B cell (primary cell): ENCODE measurements around the gene SYNJ1. TPM values are rescaled to one million over a fixed set of nuclear protein-coding genes. Genes with fewer than 3 reads are reported as not detected.

Source experiments
- ATAC-seq: fragments of 200-7000 bp; cut with Tn5 transposase; one replicate; pipeline ENCODE4 v1.10.0; 2021; ENCODE audit warnings: low read depth, mild to moderate bottlenecking, moderate number of reproducible peaks, moderate library complexity
- CTCF ChIA-PET: fragments of 350-600 bp; sonication (Branson Sonifier 250); formaldehyde crosslinking; loops from one replicate; lab custom pipeline; 2021; ENCODE audit warnings: antibody characterized with exemption, inconsistent platforms; lab: Charles Lee
- POLR2A ChIA-PET: fragments of 350-600 bp; sonication (Branson Sonifier 250); formaldehyde crosslinking; loops from one replicate; lab custom pipeline; 2021; ENCODE audit warnings: antibody characterized with exemption; lab: Charles Lee
- DNase-seq: peaks from one replicate; pipeline ENCODE4 v3.0.0; 2013
- H2AFZ ChIP-seq: 2 replicates; pipeline ENCODE4 v1.6.1; 2012; ENCODE audit warnings: mild to moderate bottlenecking, low read depth, low read length; ENCODE audit not compliant: insufficient read depth, poor library complexity, severe bottlenecking
- H3K27ac ChIP-seq, 2 donors: 1 replicate in 1 of 2; 2 replicates in 1 of 2; pipeline ENCODE4 v1.5.1; 2012 to 2013; ENCODE audit warnings: low read length in 2 of 2, mild to moderate bottlenecking in 2 of 2, moderate library complexity in 1 of 2
- H3K27me3 ChIP-seq, 4 experiments: fragments of 200-600 bp in 1 of 4; sonication (generic) in 1 of 4; replicated peaks in 1 of 4; 1 replicate in 2 of 4; 2 replicates in 2 of 4; pipeline versions ENCODE4 v1.6.1 to v1.7.0; 2013 to 2016; ENCODE audit warnings: low read length in 3 of 4, mild to moderate bottlenecking in 2 of 4, mixed read lengths in 1 of 4, moderate library complexity in 1 of 4; ENCODE audit not compliant: insufficient read depth in 4 of 4, control insufficient read depth in 3 of 4; ENCODE audit errors: control extremely low read depth in 1 of 4
- H3K36me3 ChIP-seq, 2 experiments: replicated peaks in 1 of 2; 1 replicate in 1 of 2; 2 replicates in 1 of 2; pipeline versions ENCODE4 v1.6.1 to v1.7.1; 2013; ENCODE audit warnings: low read length in 1 of 2; ENCODE audit not compliant: insufficient read depth in 2 of 2, control insufficient read depth in 1 of 2; ENCODE audit errors: control extremely low read depth in 1 of 2, extremely low read depth in 1 of 2
- H3K4me1 ChIP-seq, 2 donors: fragments of 200-600 bp in 1 of 2; sonication (generic) in 1 of 2; 1 replicate in 1 of 2; 2 replicates in 1 of 2; pipeline versions ENCODE4 v1.5.1 to v1.6.1; 2013 to 2017; ENCODE audit warnings: low read length in 2 of 2; ENCODE audit not compliant: control insufficient read depth in 2 of 2, insufficient read depth in 2 of 2
- H3K4me2 ChIP-seq: replicated peaks from 2 replicates; pipeline ENCODE3; 2012; ENCODE audit warnings: mild to moderate bottlenecking, low read depth, low read length; ENCODE audit not compliant: poor library complexity, severe bottlenecking
- H3K4me3 ChIP-seq, 5 experiments: fragments of 200-600 bp in 1 of 5; sonication (generic) in 1 of 5; 1 replicate in 3 of 5; 2 replicates in 2 of 5; pipeline versions ENCODE4 v1.5.1 to v1.7.0; 2011 to 2016; ENCODE audit warnings: low read length in 4 of 5, mild to moderate bottlenecking in 4 of 5, low read depth in 2 of 5, control low read depth in 1 of 5, moderate library complexity in 1 of 5; ENCODE audit not compliant: insufficient read depth in 1 of 5; ENCODE audit errors: control extremely low read depth in 1 of 5, extremely low read depth in 1 of 5
- H3K79me2 ChIP-seq: fragments of 200-600 bp; sonication (generic); one replicate; pipeline ENCODE4 v1.6.0; 2016; ENCODE audit warnings: low read length; ENCODE audit not compliant: control insufficient read depth, insufficient read depth
- H3K9ac ChIP-seq: fragments of 200-600 bp; sonication (generic); 2 replicates; pipeline ENCODE4 v1.6.1; 2017; ENCODE audit warnings: mild to moderate bottlenecking, low read length, moderate library complexity
- H3K9me3 ChIP-seq, 3 donors: one replicate each; pipeline versions ENCODE4 v1.6.1 to v1.7.1; 2013; ENCODE audit warnings: low read length in 2 of 3; ENCODE audit not compliant: control insufficient read depth in 2 of 3, insufficient read depth in 1 of 3; ENCODE audit errors: control extremely low read depth in 1 of 3
- H4K20me1 ChIP-seq: 2 replicates; pipeline ENCODE4 v1.6.0; 2012; ENCODE audit warnings: mild to moderate bottlenecking, low read length; ENCODE audit not compliant: insufficient read depth, control insufficient read depth, poor library complexity, severe bottlenecking
- H3K27ac Mint-ChIP-seq: one replicate; pipeline ENCODE4 v1.8.0; 2021; ENCODE audit warnings: mixed read lengths
- H3K27me3 Mint-ChIP-seq: one replicate; pipeline ENCODE4 v1.8.0; 2021; ENCODE audit warnings: mixed read lengths
- H3K4me1 Mint-ChIP-seq: one replicate; pipeline ENCODE4 v1.8.0; 2021; ENCODE audit warnings: mixed read lengths
- H3K4me3 Mint-ChIP-seq: one replicate; pipeline ENCODE4 v1.8.0; 2021; ENCODE audit warnings: mixed read lengths
- H3K9me3 Mint-ChIP-seq: one replicate; pipeline ENCODE4 v1.8.0; 2022; ENCODE audit warnings: mixed read lengths; ENCODE audit not compliant: insufficient read depth
- EZH2 ChIP-seq: IDR thresholded peaks from 2 replicates; pipeline ENCODE4 v1.6.1; 2012; ENCODE audit warnings: borderline replicate concordance, low read depth, mild to moderate bottlenecking, moderate library complexity, low read length; ENCODE audit not compliant: insufficient read depth, poor library complexity, severe bottlenecking
- WGBS: methylation state at CpG from one replicate; pipeline ENCODE4 v1.1.5; 2013; ENCODE audit warnings: missing lambda C conversion rate; ENCODE audit not compliant: insufficient coverage; 5-methylcytosine and 5-hydroxymethylcytosine counted together
- intact Hi-C: fragments of 100-400 bp; cut with micrococcal nuclease; formaldehyde crosslinking; loops from one replicate; pipeline ENCODE4 v1.10.0; 2022
- polyA plus RNA-seq: library from polyadenylated mRNA; depleted of rRNA; stranded (reverse); fragments of >200 nt; gene quantifications from 2 replicates; pipeline ENCODE4 v1.2.3, GENCODE V29; 2012
- total RNA-seq, 2 donors: library from RNA; stranded (reverse); fragments of 120-200 nt in 1 of 2; gene quantifications; 1 replicate in 1 of 2; 2 replicates in 1 of 2; pipeline versions ENCODE4 v1.2.3 to v1.2.4, GENCODE V29; 2013 to 2022
- TF ChIP-seq, protein P1 (sequence below): fragments of 200-600 bp; IDR thresholded peaks from one replicate; pipeline ENCODE4 v1.8.0; 2022; ENCODE audit warnings: antibody characterized with exemption, mild to moderate bottlenecking

Gene SYNJ1
- total and polyA plus RNA-seq, 2 donors (not counting 1 experiment from before 2014, with no cell fraction given): 2.2 to 9.4 TPM

DNA sequence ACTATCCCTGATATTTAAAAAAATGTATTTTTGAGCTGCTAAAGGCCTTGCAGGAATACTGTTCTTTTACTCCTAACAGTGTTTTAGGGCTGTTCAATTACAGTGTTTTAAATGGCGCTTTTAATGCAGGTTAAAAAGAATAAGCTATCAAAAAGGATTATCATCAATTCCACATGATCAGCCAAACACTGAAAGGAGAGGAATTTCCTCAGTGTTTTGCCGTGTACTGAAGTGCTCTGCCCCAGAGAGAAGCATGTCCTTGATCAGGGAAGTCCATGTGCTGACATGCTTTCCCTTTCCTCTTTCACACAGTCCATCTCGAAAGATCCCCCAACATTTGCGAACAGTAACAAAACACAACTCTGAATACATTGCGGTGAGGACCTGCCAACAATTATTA is 119.0 kb downstream of the SYNJ1 start:
- CTCF ChIA-PET: interaction anchor here (1.8 to 2.3 kb wide), 2 partner anchors 8 to 10 kb away, joined by 8 to 9 read pairs; no protein-coding TSS in a partner anchor

DNA sequence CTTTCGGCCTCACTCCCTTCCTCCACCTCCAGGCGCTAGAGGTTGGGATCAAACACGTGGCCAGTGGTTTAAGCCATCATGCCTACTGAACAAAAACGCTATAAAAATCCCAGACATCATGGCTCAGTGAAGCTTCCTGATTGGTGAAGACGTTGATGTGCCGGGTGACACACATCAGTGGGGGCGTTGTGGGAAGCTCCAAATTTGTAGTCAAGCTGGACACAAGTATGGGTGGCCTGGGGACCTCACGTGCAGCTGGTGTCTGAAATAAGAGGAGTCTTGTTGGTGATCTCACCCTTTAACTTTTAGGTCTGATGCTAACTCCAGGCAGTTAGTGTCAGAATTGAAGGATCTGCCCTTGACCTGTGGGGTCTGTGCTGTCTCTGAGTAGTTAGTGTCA is 122.3 kb downstream of the SYNJ1 start:
- Mint-ChIP-seq H3K27ac (no peak overlapping the region), H3K9me3 (no peaks in the 10 kb centered on the region), H3K4me1 (peaks cover 1% of the 10 kb centered on the region), H3K27me3 (no peaks in the 10 kb centered on the region), H3K4me3 (no peak overlapping the region)
- no peak overlapping the region for H2AFZ ChIP-seq
- H3K79me2 ChIP-seq: peaks cover 35% of the 10 kb centered on the region
- H3K9me3 ChIP-seq: no peaks in the 10 kb centered on the region
- ATAC-seq: no peak
- intact Hi-C loops: no loop called here
- H3K4me1 ChIP-seq: peaks cover 0 to 3% of the 10 kb centered on the region in 2 donors
- TF ChIP-seq, protein P1, sequence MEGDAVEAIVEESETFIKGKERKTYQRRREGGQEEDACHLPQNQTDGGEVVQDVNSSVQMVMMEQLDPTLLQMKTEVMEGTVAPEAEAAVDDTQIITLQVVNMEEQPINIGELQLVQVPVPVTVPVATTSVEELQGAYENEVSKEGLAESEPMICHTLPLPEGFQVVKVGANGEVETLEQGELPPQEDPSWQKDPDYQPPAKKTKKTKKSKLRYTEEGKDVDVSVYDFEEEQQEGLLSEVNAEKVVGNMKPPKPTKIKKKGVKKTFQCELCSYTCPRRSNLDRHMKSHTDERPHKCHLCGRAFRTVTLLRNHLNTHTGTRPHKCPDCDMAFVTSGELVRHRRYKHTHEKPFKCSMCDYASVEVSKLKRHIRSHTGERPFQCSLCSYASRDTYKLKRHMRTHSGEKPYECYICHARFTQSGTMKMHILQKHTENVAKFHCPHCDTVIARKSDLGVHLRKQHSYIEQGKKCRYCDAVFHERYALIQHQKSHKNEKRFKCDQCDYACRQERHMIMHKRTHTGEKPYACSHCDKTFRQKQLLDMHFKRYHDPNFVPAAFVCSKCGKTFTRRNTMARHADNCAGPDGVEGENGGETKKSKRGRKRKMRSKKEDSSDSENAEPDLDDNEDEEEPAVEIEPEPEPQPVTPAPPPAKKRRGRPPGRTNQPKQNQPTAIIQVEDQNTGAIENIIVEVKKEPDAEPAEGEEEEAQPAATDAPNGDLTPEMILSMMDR: no peak
- TF ChIP-seq EZH2: no peak
- peaks cover 11 to 64% of the 10 kb centered on the region in 2 experiments for H3K36me3 ChIP-seq
- no peak for DNase-seq
- CTCF ChIA-PET: no interaction called here
- no peak overlapping the region for H3K4me3 ChIP-seq
- no peak overlapping the region for H3K4me2 ChIP-seq
- H3K27me3 ChIP-seq: no peaks in the 10 kb centered on the region
- no peak overlapping the region for H3K9ac ChIP-seq
- no peaks in the 10 kb centered on the region for H4K20me1 ChIP-seq
- 93% methylated on average over 6 of the region's 8 CpGs for WGBS
- POLR2A ChIA-PET: no interaction called here
- H3K27ac ChIP-seq: no peak overlapping the region

More for the DNA sequence above, 119.0 kb downstream of the SYNJ1 start:
- H3K36me3 ChIP-seq: peaks cover 8 to 41% of the 10 kb centered on the region in 2 experiments
- Mint-ChIP-seq H3K27ac (no peak overlapping the region), H3K4me3 (no peak overlapping the region), H3K4me1 (peaks cover 7% of the 10 kb centered on the region), H3K27me3 (no peaks in the 10 kb centered on the region), H3K9me3 (no peaks in the 10 kb centered on the region)
- no peaks in the 10 kb centered on the region for H4K20me1 ChIP-seq
- no peaks in the 10 kb centered on the region for H3K27me3 ChIP-seq
- ATAC-seq (no peak), DNase-seq (no peak)
- no peak overlapping the region for H3K27ac ChIP-seq
- intact Hi-C loops: no loop called here
- H2AFZ ChIP-seq: no peak overlapping the region
- no peak for TF ChIP-seq EZH2
- TF ChIP-seq, protein P1: no peak
- H3K4me3 ChIP-seq: no peak overlapping the region
- no peak overlapping the region for H3K4me2 ChIP-seq
- WGBS: 100% methylated on average over 2 of the region's 5 CpGs
- H3K9ac ChIP-seq: no peak overlapping the region
- H3K9me3 ChIP-seq: peaks cover 0 to 5% (median 0%) of the 10 kb centered on the region in 3 donors
- POLR2A ChIA-PET: no interaction called here
- H3K4me1 ChIP-seq: peaks cover 3 to 21% of the 10 kb centered on the region in 2 donors
- H3K79me2 ChIP-seq: peaks cover 38% of the 10 kb centered on the region
